Heart left ventricle (tissue), 16 donors: ENCODE measurements around the gene CCDC70. TPM values are rescaled to one million over a fixed set of nuclear protein-coding genes. Genes with fewer than 3 reads are reported as not detected.

ENCODE experiments used
- ATAC-seq, 4 donors: fragments of 200-7000 bp; cut with Tn5 transposase; one replicate each; pipeline ENCODE4 v1.9.1; 2020 to 2022; ENCODE audit warnings: moderate library complexity in 4 of 4, mild to moderate bottlenecking in 3 of 4, moderate number of reproducible peaks in 1 of 4
- DNase-seq, 5 donors: peaks; one replicate each; pipeline ENCODE4 v3.0.0-alpha.2; 2020
- H3K27ac ChIP-seq, 12 donors: fragments of 200-600 bp; sonication (generic) in 4 of 12; one replicate each; pipeline versions ENCODE4 v1.5.0 to v1.8.0; 2016 to 2022; ENCODE audit warnings: mild to moderate bottlenecking in 2 of 12
- H3K27me3 ChIP-seq, 9 donors: fragments of 200-600 bp; sonication (generic) in 2 of 9; one replicate each; pipeline versions ENCODE4 v1.5.1 to v1.8.0; 2016 to 2022; ENCODE audit warnings: mild to moderate bottlenecking in 3 of 9
- H3K36me3 ChIP-seq, 9 donors: fragments of 200-600 bp; sonication (generic) in 2 of 9; one replicate each; pipeline versions ENCODE4 v1.5.0 to v1.8.0; 2018 to 2022; ENCODE audit warnings: mild to moderate bottlenecking in 2 of 9
- H3K4me1 ChIP-seq, 12 donors: fragments of 200-600 bp; sonication (generic) in 4 of 12; one replicate each; pipeline versions ENCODE4 v1.5.0 to v1.8.0; 2016 to 2022; ENCODE audit warnings: mild to moderate bottlenecking in 3 of 12
- H3K4me3 ChIP-seq, 12 donors: fragments of 200-600 bp; sonication (generic) in 4 of 12; one replicate each; pipeline versions ENCODE4 v1.5.0 to v1.8.0; 2017 to 2022; ENCODE audit warnings: mild to moderate bottlenecking in 9 of 12, moderate library complexity in 4 of 12
- H3K9me3 ChIP-seq, 12 donors: fragments of 200-600 bp; sonication (generic) in 4 of 12; one replicate each; pipeline versions ENCODE4 v1.5.0 to v1.8.0; 2016 to 2022; ENCODE audit warnings: mild to moderate bottlenecking in 1 of 12
- CTCF ChIP-seq, 12 donors: fragments of 200-600 bp; sonication (generic) in 4 of 12; IDR thresholded peaks; one replicate each; pipeline versions ENCODE4 v1.5.0 to v1.8.0; 2018 to 2022; ENCODE audit warnings: antibody characterized with exemption in 12 of 12, mild to moderate bottlenecking in 5 of 12
- POLR2A ChIP-seq, 2 donors: fragments of 450-650 bp; IDR thresholded peaks; one replicate each; pipeline ENCODE4 v1.6.1; 2017; ENCODE audit warnings: antibody characterized with exemption in 2 of 2, mild to moderate bottlenecking in 2 of 2, moderate library complexity in 2 of 2
- WGBS, 4 donors: extraction: QIAGEN DNeasy Blood & Tissue Kit in 2 of 4; methylation state at CpG; one replicate each; pipeline versions ENCODE4 v1.1.5 to v1.1.7; 2013 to 2018; 5-methylcytosine and 5-hydroxymethylcytosine counted together
- intact Hi-C, 10 donors: fragments of 100-400 bp; cut with DNase I; formaldehyde crosslinking; loops; one replicate each; pipeline versions ENCODE4 v1.11.1 to v1.14.2; 2022
- polyA plus RNA-seq, 2 donors: library from polyadenylated mRNA; stranded (reverse); fragments of 200-250 nt; gene quantifications; one replicate each; pipeline ENCODE4 v1.2.3, GENCODE V29; 2013
- total RNA-seq, 9 donors: library from RNA; depleted of rRNA in 2 of 9; stranded (reverse); fragments of >200 nt in 2 of 9; fragmentation: NEBNext Ultra II Directional in 3 of 9; extraction: Animal tissue kit (Norgen Biotek cat#: 25700) in 3 of 9; gene quantifications; one replicate each; pipeline versions ENCODE4 v1.1.0 to v1.2.4, GENCODE V29; 2016 to 2023
- donor health status: ischemic (EF 13 %, LVEDD 7.1; RV severe dilation, severe dysfunction).
- donor health status: healthy with polysubstance abuse.
- donor health status: DM: no; HTN: yes; CAD: no.
- donor health status: DM: no; HTN: no; CAD: no.
- donor health status: ischemic (EF 25% LVEDD 6.9; RV normal size, moderate dysfunction).
- donor health status: ischemic (EF 25% LVEDD 5.7; RV mildly dilated, moderate dysfunction).
- donor health status: healthy.
- donor health status: DM: yes; HTN: yes; CAD: no.
- donor health status: ischemic (EF 35%, LVEDD 5.7; RV mildly dilated, moderate dysfunction).
- donor health status: nonischemic (EF 11% LVEDD 7.7; RV severe dilation, severe dysfunction).
- donor health status: DM: yes; HTN: yes; CAD: no.
- donor health status: PGD.
- donor health status: ischemic (EF 29% LVEDD 5.4; RV normal size, mild dysfunction).
- donor health status: nonischemic (EF 23%, LVEDD 6.1; RV moderate dilation, normal function).

CCDC70 gene
- total and polyA plus RNA-seq, 11 donors, result not detected

DNA sequence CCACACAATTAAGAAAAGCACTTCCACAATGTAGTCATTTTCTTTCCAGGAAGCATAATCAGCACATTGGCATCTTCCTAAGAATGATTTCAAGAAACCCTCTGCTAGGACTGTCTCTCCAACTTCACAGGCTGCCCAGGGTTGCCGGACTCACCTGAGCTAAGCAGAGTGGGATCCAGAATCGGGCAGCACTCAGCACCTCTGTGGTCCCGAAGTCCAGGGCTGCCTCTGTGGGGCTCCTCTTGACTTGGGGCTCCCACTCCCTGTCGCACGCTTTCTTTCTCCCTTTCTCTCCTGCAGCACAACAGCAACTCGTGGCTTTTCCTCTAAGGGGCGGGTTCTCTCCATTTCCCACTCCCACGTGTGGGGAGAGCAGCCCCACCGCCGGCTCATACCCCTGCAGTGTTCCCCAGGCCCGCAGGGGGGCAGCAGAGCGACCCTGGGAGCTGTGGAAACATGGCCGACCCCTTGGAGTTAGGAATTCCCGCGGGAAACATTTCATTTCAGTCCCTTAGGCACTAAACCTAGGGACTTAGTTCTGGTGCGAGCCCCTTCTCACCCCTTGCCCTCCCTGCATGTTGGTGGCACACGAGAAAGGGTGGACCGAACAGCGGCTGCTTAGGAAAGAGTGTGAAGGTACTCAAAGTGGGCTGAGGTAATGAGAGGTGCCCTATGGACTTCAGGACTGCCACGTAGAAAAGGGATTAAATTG, 16.8 kb upstream of the CCDC70 start, which contains the start of gene TMEM272:
Gene TMEM272, minus strand, starts transcription at position 316 of the 712 bp plus-strand sequence. CDS start 6,647 bp downstream, outside the sequence.
- DNase-seq (peak in 4 of 5 donors; percentile 34 to 75 (median 45)), ATAC-seq (peak in 3 of 4 donors; percentile 79 to 91 (median 82))
- H3K36me3 ChIP-seq, result no peaks in the 10 kb centered on the region
- 35 to 48% (median 38%) methylated on average over 20 of the region's 20 CpGs for WGBS, 4 donors
- no peak for TF ChIP-seq POLR2A (IDR thresholded peaks at IDR 0.05)
- peak; percentile 73 to 95 (median 86) for TF ChIP-seq CTCF (IDR thresholded peaks at IDR 0.05)
- intact Hi-C loops, result loop anchor here in 2 of 10 donors (5.0 to 10.0 kb wide), 2 partner anchors 280 to 282 kb away; partner anchors contain the start of gene NEK5 (in 2 of the 2)
- H3K27me3 ChIP-seq, result peaks cover 0 to 5% (median 0%) of the 10 kb centered on the region in 9 donors
- no peak within 1 kb of the TSS for H3K27ac ChIP-seq
- peak within 1 kb of the TSS in 1 of 12 donors; percentile 26 for H3K4me3 ChIP-seq
- no peaks in the 10 kb centered on the region for H3K9me3 ChIP-seq
- peaks cover 0 to 16% (median 0%) of the 10 kb centered on the region in 12 donors for H3K4me1 ChIP-seq

GRCh38 chr13:51845574-51846318, 16.0 kb upstream of the CCDC70 start:
- no peak for ATAC-seq
- TF ChIP-seq POLR2A (IDR thresholded peaks at IDR 0.05) (no peak), CTCF (IDR thresholded peaks at IDR 0.05) (no peak)
- Histone ChIP-seq H3K27me3 (peaks cover 0 to 5% (median 0%) of the 10 kb centered on the region in 9 donors), H3K27ac (no peak overlapping the region), H3K4me3 (no peak overlapping the region), H3K36me3 (no peaks in the 10 kb centered on the region), H3K9me3 (no peaks in the 10 kb centered on the region), H3K4me1 (peaks cover 0 to 16% (median 0%) of the 10 kb centered on the region in 12 donors)
- DNase-seq, result no peak
- intact Hi-C loops, result loop anchor here in 2 of 10 donors (5.0 to 10.0 kb wide), 2 partner anchors 279 to 282 kb away; partner anchors contain the start of gene NEK5 (in 2 of the 2)
- WGBS, 4 donors, result 50 to 87% (median 75%) methylated on average over 4 to 5 of the region's 5 CpGs

- Histone ChIP-seq H3K4me3 (no peak overlapping the region), H3K4me1 (peaks cover 0 to 16% (median 0%) of the 10 kb centered on the region in 12 donors), H3K36me3 (no peaks in the 10 kb centered on the region), H3K27ac (no peak overlapping the region), H3K9me3 (no peaks in the 10 kb centered on the region), H3K27me3 (peaks cover 0 to 5% (median 0%) of the 10 kb centered on the region in 9 donors)
- WGBS, 4 donors, result 75 to 96% (median 85%) methylated on average over 1 of the region's 1 CpG
- intact Hi-C loops, result loop anchor here in 2 of 10 donors (5.0 to 10.0 kb wide), 2 partner anchors 278 to 281 kb away; partner anchors contain the start of gene NEK5 (in 2 of the 2)
- ATAC-seq (no peak), DNase-seq (no peak)
- no peak for TF ChIP-seq POLR2A (IDR thresholded peaks at IDR 0.05)
- no peak for TF ChIP-seq CTCF (IDR thresholded peaks at IDR 0.05)
These were observed 15.0 kb upstream of the CCDC70 start for GRCh38 chr13:51846756-51847155.
